Epithelial cell of umbilical artery (primary cell): ENCODE measurements around the gene CEMIP2. TPM values are rescaled to one million over a fixed set of nuclear protein-coding genes. Genes with fewer than 3 reads are reported as not detected.

Experiments used
- total RNA-seq: library from RNA; depleted of rRNA; stranded (reverse); fragments of >200 nt; gene quantifications from 2 replicates; pipeline ENCODE4 v1.2.3, GENCODE V29; 2014

Gene CEMIP2, protein sequence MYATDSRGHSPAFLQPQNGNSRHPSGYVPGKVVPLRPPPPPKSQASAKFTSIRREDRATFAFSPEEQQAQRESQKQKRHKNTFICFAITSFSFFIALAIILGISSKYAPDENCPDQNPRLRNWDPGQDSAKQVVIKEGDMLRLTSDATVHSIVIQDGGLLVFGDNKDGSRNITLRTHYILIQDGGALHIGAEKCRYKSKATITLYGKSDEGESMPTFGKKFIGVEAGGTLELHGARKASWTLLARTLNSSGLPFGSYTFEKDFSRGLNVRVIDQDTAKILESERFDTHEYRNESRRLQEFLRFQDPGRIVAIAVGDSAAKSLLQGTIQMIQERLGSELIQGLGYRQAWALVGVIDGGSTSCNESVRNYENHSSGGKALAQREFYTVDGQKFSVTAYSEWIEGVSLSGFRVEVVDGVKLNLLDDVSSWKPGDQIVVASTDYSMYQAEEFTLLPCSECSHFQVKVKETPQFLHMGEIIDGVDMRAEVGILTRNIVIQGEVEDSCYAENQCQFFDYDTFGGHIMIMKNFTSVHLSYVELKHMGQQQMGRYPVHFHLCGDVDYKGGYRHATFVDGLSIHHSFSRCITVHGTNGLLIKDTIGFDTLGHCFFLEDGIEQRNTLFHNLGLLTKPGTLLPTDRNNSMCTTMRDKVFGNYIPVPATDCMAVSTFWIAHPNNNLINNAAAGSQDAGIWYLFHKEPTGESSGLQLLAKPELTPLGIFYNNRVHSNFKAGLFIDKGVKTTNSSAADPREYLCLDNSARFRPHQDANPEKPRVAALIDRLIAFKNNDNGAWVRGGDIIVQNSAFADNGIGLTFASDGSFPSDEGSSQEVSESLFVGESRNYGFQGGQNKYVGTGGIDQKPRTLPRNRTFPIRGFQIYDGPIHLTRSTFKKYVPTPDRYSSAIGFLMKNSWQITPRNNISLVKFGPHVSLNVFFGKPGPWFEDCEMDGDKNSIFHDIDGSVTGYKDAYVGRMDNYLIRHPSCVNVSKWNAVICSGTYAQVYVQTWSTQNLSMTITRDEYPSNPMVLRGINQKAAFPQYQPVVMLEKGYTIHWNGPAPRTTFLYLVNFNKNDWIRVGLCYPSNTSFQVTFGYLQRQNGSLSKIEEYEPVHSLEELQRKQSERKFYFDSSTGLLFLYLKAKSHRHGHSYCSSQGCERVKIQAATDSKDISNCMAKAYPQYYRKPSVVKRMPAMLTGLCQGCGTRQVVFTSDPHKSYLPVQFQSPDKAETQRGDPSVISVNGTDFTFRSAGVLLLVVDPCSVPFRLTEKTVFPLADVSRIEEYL (N-terminal part only)
- 62.0 and 97.4 TPM in 2 replicates for total RNA-seq

DNA sequence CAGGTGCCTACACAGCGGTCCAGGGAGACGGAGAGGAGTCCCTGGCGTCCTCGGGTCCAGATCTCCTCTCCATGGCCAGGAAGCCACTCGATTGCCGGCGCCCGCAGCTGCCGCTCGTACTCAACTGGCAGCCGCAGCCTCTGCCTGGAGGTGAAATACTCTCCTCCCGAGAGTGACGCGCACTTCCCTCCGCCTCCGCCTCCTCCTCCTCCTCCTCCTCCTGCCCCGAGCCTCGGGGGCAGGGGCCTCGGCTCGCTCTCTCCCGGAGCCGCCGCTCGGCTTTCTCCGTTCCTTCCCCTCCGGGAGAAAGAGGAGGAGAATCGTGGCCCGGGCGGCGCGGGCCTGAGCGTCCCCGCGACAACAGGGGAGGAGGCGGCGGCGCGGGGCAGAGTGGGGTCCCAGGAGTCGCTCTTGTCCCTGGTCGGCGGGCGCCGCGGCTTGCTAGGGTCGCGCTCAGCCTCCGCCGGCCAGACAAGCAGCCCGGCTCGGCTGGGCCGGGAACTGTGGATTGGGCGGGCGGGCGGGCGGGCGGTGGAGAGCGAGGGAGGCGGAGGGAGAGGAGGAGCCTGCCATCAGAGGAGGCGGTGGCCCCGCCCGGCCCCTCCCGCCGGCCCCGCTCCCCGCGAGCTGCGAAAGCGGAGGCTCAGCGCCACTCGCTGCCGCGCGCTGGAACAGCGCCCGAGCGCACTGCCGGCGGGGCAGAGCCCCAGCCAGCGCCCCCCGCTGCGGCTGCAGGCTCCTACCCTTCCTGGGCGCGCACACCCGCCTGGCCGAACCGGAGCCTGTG lies at the start of gene CEMIP2:
Gene CEMIP2 (minus strand): TSS at position 126 of the 787 bp plus-strand sequence. CDS start 18,140 bp downstream, outside the sequence.

Other genes with a start within 250 kb of the CEMIP2 start
- 27.7 and 33.5 TPM in 2 replicates for gene ABHD17B, start 142.7 kb upstream of the CEMIP2 start, total RNA-seq
- 11.0 and 11.4 TPM in 2 replicates for gene C9orf85, start 143.1 kb upstream of the CEMIP2 start, total RNA-seq